Measurements from ENCODE around the gene MAP2. TPM values are rescaled to one million over a fixed set of nuclear protein-coding genes. Genes with fewer than 3 reads are reported as not detected.
A peak's percentile ranks its signal among the peaks of the same experiment; 100 is the strongest.

The MAP2 gene
- total and polyA plus RNA-seq, 12 donors: 3.5 to 15.5 (median 5.5) TPM

DNA sequence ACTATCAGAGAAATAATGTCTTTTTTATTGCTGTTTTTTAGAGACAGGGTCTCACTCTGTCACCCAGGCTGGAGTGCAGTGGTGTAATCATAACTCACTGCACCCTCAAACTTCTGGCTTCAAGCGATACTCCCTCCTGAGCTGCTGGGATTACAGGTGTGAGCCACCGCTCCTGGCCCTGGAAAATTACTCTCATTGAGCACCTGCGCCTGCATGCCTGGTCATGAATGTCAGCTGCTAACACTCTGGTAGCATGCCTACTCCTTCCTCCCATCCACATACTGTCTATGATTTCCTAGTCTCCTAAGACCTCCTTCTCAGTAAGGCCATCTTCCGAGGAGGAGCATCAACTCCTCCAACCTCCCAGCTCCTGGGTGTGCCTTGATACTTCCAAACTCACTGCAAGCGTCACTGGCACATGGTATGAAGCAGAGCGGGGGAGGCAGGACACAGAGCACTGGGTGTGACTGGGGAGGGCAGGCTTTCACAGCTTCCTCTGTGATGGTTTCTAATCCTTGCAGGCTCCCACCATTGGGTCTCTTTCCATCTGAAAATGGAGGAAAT is 1.6 kb upstream of the MAP2 start:
- no peak for ATAC-seq
- 86 to 87% methylated on average over 6 of the region's 6 CpGs for WGBS, 2 donors
- Histone ChIP-seq H3K36me3 (no peaks in the 10 kb centered on the region), H3K4me3 (no peak overlapping the region), H3K4me1 (peaks cover 0 to 34% (median 15%) of the 10 kb centered on the region in 9 donors), H3K9me3 (no peaks in the 10 kb centered on the region), H3K27me3 (peaks cover 0 to 28% (median 0%) of the 10 kb centered on the region in 7 donors), H3K27ac (no peak overlapping the region)
- TF ChIP-seq, protein P1, sequence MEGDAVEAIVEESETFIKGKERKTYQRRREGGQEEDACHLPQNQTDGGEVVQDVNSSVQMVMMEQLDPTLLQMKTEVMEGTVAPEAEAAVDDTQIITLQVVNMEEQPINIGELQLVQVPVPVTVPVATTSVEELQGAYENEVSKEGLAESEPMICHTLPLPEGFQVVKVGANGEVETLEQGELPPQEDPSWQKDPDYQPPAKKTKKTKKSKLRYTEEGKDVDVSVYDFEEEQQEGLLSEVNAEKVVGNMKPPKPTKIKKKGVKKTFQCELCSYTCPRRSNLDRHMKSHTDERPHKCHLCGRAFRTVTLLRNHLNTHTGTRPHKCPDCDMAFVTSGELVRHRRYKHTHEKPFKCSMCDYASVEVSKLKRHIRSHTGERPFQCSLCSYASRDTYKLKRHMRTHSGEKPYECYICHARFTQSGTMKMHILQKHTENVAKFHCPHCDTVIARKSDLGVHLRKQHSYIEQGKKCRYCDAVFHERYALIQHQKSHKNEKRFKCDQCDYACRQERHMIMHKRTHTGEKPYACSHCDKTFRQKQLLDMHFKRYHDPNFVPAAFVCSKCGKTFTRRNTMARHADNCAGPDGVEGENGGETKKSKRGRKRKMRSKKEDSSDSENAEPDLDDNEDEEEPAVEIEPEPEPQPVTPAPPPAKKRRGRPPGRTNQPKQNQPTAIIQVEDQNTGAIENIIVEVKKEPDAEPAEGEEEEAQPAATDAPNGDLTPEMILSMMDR (IDR thresholded peaks at IDR 0.05): no peak
- intact Hi-C loops (cut with DNase I): loop anchor here in 9 of 10 donors (2.0 to 10.0 kb wide), 8 partner anchors 73 to 155 kb away; no protein-coding TSS in a partner anchor
- no peak for DNase-seq

DNA sequence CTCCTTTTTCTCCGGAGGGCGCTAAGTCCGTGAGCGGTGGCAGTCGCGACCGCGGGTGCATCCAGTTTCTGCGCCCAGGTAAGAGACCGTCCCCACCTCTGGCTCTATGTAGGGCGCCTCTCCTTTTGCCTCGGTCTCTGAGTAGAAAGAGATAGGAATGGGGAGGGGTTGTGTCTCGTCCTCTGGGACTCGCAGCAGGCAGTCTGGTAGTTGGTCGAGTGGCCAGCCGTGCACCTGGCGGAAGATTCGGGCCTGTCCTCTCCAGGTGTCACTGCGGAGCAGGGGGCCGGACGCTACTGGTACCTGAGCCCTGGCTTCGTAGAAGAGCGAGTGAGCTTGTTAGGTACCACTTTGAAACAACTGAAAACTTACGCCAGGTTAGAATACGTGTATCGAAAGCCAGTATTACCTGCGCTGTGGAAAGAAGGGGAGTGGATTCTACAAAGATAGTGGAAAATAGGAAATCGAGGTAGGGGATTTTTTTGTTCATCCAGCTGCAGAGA is 403 bp downstream of the MAP2 start:
- Histone ChIP-seq H3K4me3 (peak overlapping the region; percentile 53 to 87 (median 70)), H3K27ac (peak overlapping the region in 6 of 10 donors; percentile 11 to 40 (median 21)), H3K4me1 (peaks cover 0 to 34% (median 15%) of the 10 kb centered on the region in 9 donors), H3K36me3 (no peaks in the 10 kb centered on the region), H3K9me3 (no peaks in the 10 kb centered on the region), H3K27me3 (peaks cover 0 to 28% (median 0%) of the 10 kb centered on the region in 7 donors)
- WGBS, 2 donors: 1% methylated on average over 28 of the region's 28 CpGs
- DNase-seq (peak in 1 of 2 donors; percentile 13), ATAC-seq (peak in 5 of 8 donors; percentile 8 to 27 (median 18))
- TF ChIP-seq, protein P1 (IDR thresholded peaks at IDR 0.05): no peak
- intact Hi-C loops (cut with DNase I): loop anchor here in 8 of 10 donors (1.0 to 10.0 kb wide), 8 partner anchors 71 to 153 kb away; no protein-coding TSS in a partner anchor

DNA sequence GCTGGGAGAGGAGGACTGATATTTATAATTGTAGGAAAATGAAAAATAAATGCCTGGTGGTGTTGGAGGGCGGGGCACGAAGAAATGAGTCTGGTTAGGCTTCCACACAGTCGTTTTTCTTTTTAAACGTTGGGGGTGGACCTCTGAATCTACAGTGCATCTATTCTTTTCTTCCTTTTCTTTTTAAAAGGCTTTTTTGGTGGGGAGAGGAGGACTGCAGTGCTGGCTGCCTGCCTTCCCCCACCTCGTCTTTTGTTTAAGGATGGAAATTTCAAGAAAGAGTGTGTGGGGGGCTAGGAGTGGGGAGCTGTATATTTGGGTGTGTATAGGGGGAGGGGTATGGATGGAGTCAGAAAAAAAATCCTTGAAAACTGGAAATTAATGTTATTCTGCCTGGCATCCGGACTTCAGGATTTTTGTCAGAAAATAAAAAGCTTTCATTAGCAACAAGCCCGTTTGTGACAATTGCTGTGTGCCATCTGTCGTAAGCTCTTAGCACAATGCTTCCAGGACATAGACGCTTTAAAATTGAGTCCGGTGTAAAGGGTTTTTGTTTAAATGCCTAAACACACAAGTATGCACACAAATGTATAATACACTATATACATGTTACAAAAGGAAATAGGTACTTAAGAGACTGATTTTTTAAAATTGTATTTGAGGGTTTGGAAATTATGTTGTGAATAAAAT is 1.1 kb downstream of the MAP2 start:
- no peak for DNase-seq
- TF ChIP-seq, protein P1 (IDR thresholded peaks at IDR 0.05): no peak
- H3K36me3 ChIP-seq: no peaks in the 10 kb centered on the region
- H3K9me3 ChIP-seq: no peaks in the 10 kb centered on the region
- H3K4me3 ChIP-seq: peak overlapping the region; percentile 53 to 87 (median 70)
- peaks cover 0 to 28% (median 0%) of the 10 kb centered on the region in 7 donors for H3K27me3 ChIP-seq
- peak overlapping the region in 2 of 10 donors; percentile 13 to 27 for H3K27ac ChIP-seq
- ATAC-seq: no peak
- 8 to 11% methylated on average over 10 of the region's 10 CpGs for WGBS, 2 donors
- intact Hi-C loops (cut with DNase I): loop anchor here (1.0 to 10.0 kb wide), 9 partner anchors 70 to 537 kb away; no protein-coding TSS in a partner anchor
- peaks cover 0 to 34% (median 15%) of the 10 kb centered on the region in 9 donors for H3K4me1 ChIP-seq

DNA sequence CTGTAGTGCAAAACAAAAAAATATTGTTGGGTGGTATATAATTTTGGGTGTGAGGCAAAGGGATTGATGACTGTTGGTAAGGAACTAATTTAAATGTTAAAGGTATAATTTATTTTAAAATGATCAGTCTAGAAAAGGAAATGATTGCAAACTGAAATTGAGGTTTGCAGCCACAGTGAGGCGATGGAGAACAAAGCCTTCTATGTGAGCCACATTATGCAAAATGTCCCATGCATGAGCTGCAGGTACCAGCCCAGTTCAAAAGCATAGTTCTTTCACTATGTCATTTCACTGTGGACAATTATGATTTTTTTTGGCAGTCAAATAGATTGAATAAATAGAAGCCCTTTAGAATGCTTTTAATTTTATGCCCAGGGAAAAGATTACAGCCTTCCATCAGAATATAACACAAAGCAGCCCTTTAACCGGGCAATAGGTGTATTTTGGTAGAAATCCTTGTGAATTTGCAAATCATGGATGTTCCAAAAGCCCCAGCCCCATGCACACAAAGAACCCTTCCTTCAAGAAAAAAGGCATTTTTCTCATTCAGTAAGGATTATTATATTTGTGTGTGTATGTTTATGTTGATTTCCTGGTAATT is 1.7 kb downstream of the MAP2 start:
- intact Hi-C loops (cut with DNase I): loop anchor here in 7 of 10 donors (2.0 to 10.0 kb wide), 5 partner anchors 69 to 537 kb away; no protein-coding TSS in a partner anchor
- 46 to 49% methylated on average over 2 of the region's 2 CpGs for WGBS, 2 donors
- H3K36me3 ChIP-seq: no peaks in the 10 kb centered on the region
- DNase-seq: peak in 1 of 2 donors; percentile 28
- H3K4me3 ChIP-seq: peak overlapping the region in 7 of 10 donors; percentile 55 to 87 (median 70)
- no peak overlapping the region for H3K27ac ChIP-seq
- H3K27me3 ChIP-seq: peaks cover 0 to 28% (median 0%) of the 10 kb centered on the region in 7 donors
- TF ChIP-seq, protein P1 (IDR thresholded peaks at IDR 0.05): peak; percentile 19 to 79 (median 59)
- ATAC-seq: peak in 4 of 8 donors; percentile 43 to 67 (median 55)
- H3K4me1 ChIP-seq: peaks cover 0 to 34% (median 15%) of the 10 kb centered on the region in 9 donors
- H3K9me3 ChIP-seq: no peaks in the 10 kb centered on the region
